HEK293 (cell line): ENCODE measurements around the gene SMIM8.

Source experiments
- CTCF ChIA-PET: fragments of 350-600 bp; formaldehyde crosslinking; extraction: SDS; loops from one replicate; lab custom pipeline; 2021; ENCODE audit warnings: antibody characterized with exemption; lab: Yijun Ruan, JAX
- POLR2A ChIA-PET: fragments of 300-600 bp; formaldehyde crosslinking; extraction: SDS; loops from one replicate; lab custom pipeline; 2020; ENCODE audit warnings: antibody characterized with exemption, inconsistent platforms; lab: Yijun Ruan, JAX
- H3K27ac ChIP-seq: fragments of 200-500 bp; sonication (Bioruptor generic); 2 replicates; pipeline ENCODE4 v1.5.1; 2014; ENCODE audit warnings: low read depth, low read length, control low read depth, inconsistent platforms; ENCODE audit errors: extremely low read depth
- H3K36me3 ChIP-seq, 2 experiments: fragments of 200-500 bp in 1 of 2; sonication (Bioruptor generic) in 1 of 2; 1 replicate in 1 of 2; 2 replicates in 1 of 2; pipeline ENCODE4 v1.5.1; 2014 to 2017; ENCODE audit warnings: inconsistent platforms in 2 of 2, low read length in 2 of 2; ENCODE audit not compliant: control insufficient read depth in 2 of 2, insufficient read depth in 1 of 2
- H3K4me1 ChIP-seq: fragments of 200-500 bp; sonication (Bioruptor generic); 2 replicates; pipeline ENCODE4 v1.5.1; 2014; ENCODE audit warnings: mild to moderate bottlenecking, low read length, inconsistent platforms; ENCODE audit not compliant: control insufficient read depth, insufficient read depth
- H3K4me3 ChIP-seq: 2 replicates; pipeline ENCODE4 v1.5.1; 2011; ENCODE audit warnings: low read depth, mild to moderate bottlenecking, control low read depth, low read length, moderate library complexity
- H3K9me3 ChIP-seq: fragments of 200-500 bp; sonication (Bioruptor generic); 2 replicates; pipeline ENCODE4 v1.5.1; 2014; ENCODE audit warnings: low read depth, low read length, inconsistent platforms; ENCODE audit not compliant: control insufficient read depth, insufficient read depth
- EGR2 ChIP-seq: fragments of 450-650 bp; formaldehyde crosslinking; IDR thresholded peaks from 2 replicates; pipeline ENCODE4 v1.5.1; 2016; ENCODE audit warnings: low read depth, missing biosample characterization, missing genetic modification characterization
- HOXD13 ChIP-seq: sonication (generic); formaldehyde crosslinking; IDR thresholded peaks from 2 replicates; pipeline ENCODE4 v1.8.0; 2022; ENCODE audit warnings: missing genetic modification reagents, borderline replicate concordance
- SP2 ChIP-seq: fragments of 450-650 bp; formaldehyde crosslinking; IDR thresholded peaks from 2 replicates; pipeline ENCODE4 v1.5.1; 2016; ENCODE audit warnings: missing biosample characterization, missing genetic modification characterization
- SP3 ChIP-seq: fragments of 450-650 bp; formaldehyde crosslinking; IDR thresholded peaks from 2 replicates; pipeline ENCODE4 v1.5.1; 2016; ENCODE audit warnings: missing biosample characterization, missing genetic modification characterization
- WT1 ChIP-seq: fragments of 450-650 bp; formaldehyde crosslinking; IDR thresholded peaks from 2 replicates; pipeline ENCODE4 v1.5.1; 2016; ENCODE audit warnings: missing biosample characterization, missing genetic modification characterization
- ZBTB8A ChIP-seq: fragments of 450-650 bp; formaldehyde crosslinking; IDR thresholded peaks from 2 replicates; pipeline ENCODE4 v1.5.1; 2016; ENCODE audit warnings: missing biosample characterization, missing genetic modification characterization
- ZFP41 ChIP-seq: fragments of 450-650 bp; formaldehyde crosslinking; IDR thresholded peaks from 2 replicates; pipeline ENCODE4 v1.5.1; 2016; ENCODE audit warnings: missing biosample characterization, missing genetic modification characterization, borderline replicate concordance
- ZNF132 ChIP-seq: fragments of 450-650 bp; formaldehyde crosslinking; IDR thresholded peaks from 2 replicates; pipeline ENCODE4 v1.5.1; 2017; ENCODE audit warnings: missing biosample characterization, missing genetic modification characterization, borderline replicate concordance
- ZNF19 ChIP-seq: fragments of 450-650 bp; formaldehyde crosslinking; IDR thresholded peaks from 2 replicates; pipeline ENCODE4; 2016; ENCODE audit warnings: missing biosample characterization, missing genetic modification characterization, low read depth
- ZNF214 ChIP-seq: fragments of 450-650 bp; formaldehyde crosslinking; IDR thresholded peaks from 2 replicates; pipeline ENCODE4 v1.5.1; 2017; ENCODE audit warnings: missing biosample characterization, mild to moderate bottlenecking, missing genetic modification characterization, borderline replicate concordance
- ZNF248 ChIP-seq: fragments of 450-650 bp; formaldehyde crosslinking; IDR thresholded peaks from 2 replicates; pipeline ENCODE4 v1.5.1; 2017; ENCODE audit warnings: missing biosample characterization, missing genetic modification characterization
- ZNF433 ChIP-seq: fragments of 450-650 bp; formaldehyde crosslinking; IDR thresholded peaks from 2 replicates; pipeline ENCODE4 v1.5.1; 2016; ENCODE audit warnings: missing biosample characterization, missing genetic modification characterization, low read depth
- ZNF501 ChIP-seq: fragments of 450-650 bp; formaldehyde crosslinking; IDR thresholded peaks from 2 replicates; pipeline ENCODE4 v1.5.1; 2016; ENCODE audit warnings: missing biosample characterization, missing genetic modification characterization
- ZNF585B ChIP-seq: fragments of 450-650 bp; formaldehyde crosslinking; IDR thresholded peaks from 2 replicates; pipeline ENCODE4 v1.5.1; 2016; ENCODE audit warnings: missing biosample characterization, missing genetic modification characterization
- ZNF600 ChIP-seq: fragments of 450-650 bp; formaldehyde crosslinking; IDR thresholded peaks from 2 replicates; pipeline ENCODE4 v1.5.1; 2016; ENCODE audit warnings: missing biosample characterization, missing genetic modification characterization
- ZNF670 ChIP-seq: fragments of 450-650 bp; formaldehyde crosslinking; IDR thresholded peaks from 2 replicates; pipeline ENCODE4 v1.5.1; 2016; ENCODE audit warnings: missing biosample characterization, missing genetic modification characterization, low read depth
- ZNF785 ChIP-seq: fragments of 450-650 bp; formaldehyde crosslinking; IDR thresholded peaks from 2 replicates; pipeline ENCODE4 v1.5.1; 2016; ENCODE audit warnings: missing biosample characterization, missing genetic modification characterization
- ZNF792 ChIP-seq: fragments of 450-650 bp; formaldehyde crosslinking; IDR thresholded peaks from 2 replicates; pipeline ENCODE4 v1.5.1; 2016; ENCODE audit warnings: missing biosample characterization, missing genetic modification characterization
- ZSCAN30 ChIP-seq: fragments of 450-650 bp; IDR thresholded peaks from 2 replicates; pipeline ENCODE4 v1.5.1; 2018; ENCODE audit warnings: missing biosample characterization, mild to moderate bottlenecking, missing genetic modification characterization, moderate library complexity
- ZXDB ChIP-seq: fragments of 450-650 bp; formaldehyde crosslinking; IDR thresholded peaks from 2 replicates; pipeline ENCODE4 v1.5.1; 2016; ENCODE audit warnings: missing biosample characterization, missing genetic modification characterization
- TF ChIP-seq, protein P1 (sequence below): fragments of 450-650 bp; formaldehyde crosslinking; IDR thresholded peaks from 2 replicates; pipeline ENCODE4 v1.5.1; 2016; ENCODE audit warnings: missing biosample characterization, missing genetic modification characterization
- TF ChIP-seq, protein P2 (sequence below): fragments of 450-650 bp; formaldehyde crosslinking; IDR thresholded peaks from 2 replicates; pipeline ENCODE4 v1.5.1; 2017; ENCODE audit warnings: missing biosample characterization, missing genetic modification characterization
- TF ChIP-seq, protein P3 (sequence below): fragments of 450-650 bp; formaldehyde crosslinking; IDR thresholded peaks from 2 replicates; pipeline ENCODE4; 2016; ENCODE audit warnings: missing biosample characterization, missing genetic modification characterization
- TF ChIP-seq, protein P4 (sequence below): fragments of 450-650 bp; formaldehyde crosslinking; IDR thresholded peaks from 2 replicates; pipeline ENCODE4 v1.5.1; 2017; ENCODE audit warnings: missing biosample characterization, missing genetic modification characterization
- TF ChIP-seq, protein P5 (sequence below): fragments of 450-650 bp; formaldehyde crosslinking; IDR thresholded peaks from 2 replicates; pipeline ENCODE4 v1.5.1; 2016; ENCODE audit warnings: missing biosample characterization, missing genetic modification characterization
- TF ChIP-seq, protein P6 (sequence below): fragments of 450-650 bp; formaldehyde crosslinking; IDR thresholded peaks from 2 replicates; pipeline ENCODE4 v1.5.1; 2016; ENCODE audit warnings: missing biosample characterization, missing genetic modification characterization

The SMIM8 gene

DNA sequence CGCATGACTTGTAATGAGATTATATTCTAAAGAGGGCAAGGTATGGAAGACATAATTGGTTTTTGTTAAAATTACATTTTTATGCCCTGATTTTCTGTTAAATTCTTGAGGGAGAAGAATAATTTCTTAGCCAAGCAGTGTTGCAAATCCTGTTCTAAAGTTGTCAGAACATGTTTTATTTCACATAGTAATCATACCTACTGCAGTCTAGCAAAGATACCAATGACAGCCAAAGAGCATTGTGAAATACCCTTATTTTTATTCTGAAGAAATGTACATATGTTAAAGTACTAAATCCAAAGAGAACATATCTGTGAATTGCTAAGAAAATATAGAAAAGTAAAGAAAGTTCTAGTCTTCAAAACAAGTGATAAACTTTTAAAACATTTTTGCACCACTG is 39.6 kb upstream of the SMIM8 start:
- Histone ChIP-seq H3K27ac (no peak overlapping the region), H3K36me3 (no peaks in the 10 kb centered on the region), H3K4me3 (no peak overlapping the region), H3K9me3 (no peaks in the 10 kb centered on the region), H3K4me1 (no peaks in the 10 kb centered on the region)
- ChIA-PET POLR2A (no interaction called here), CTCF (no interaction called here)
- TF ChIP-seq ZNF670 (tag by site-specific recombination) (no peak), HOXD13 (no peak), WT1 (no peak), ZNF785 (tag by site-specific recombination) (no peak), ZNF792 (tag by site-specific recombination) (no peak), ZFP41 (no peak), ZNF433 (tag by site-specific recombination) (no peak), ZXDB (tag by site-specific recombination) (no peak), EGR2 (no peak), ZNF19 (no peak), ZNF600 (tag by site-specific recombination) (no peak), ZNF248 (tag by site-specific recombination) (no peak), SP2 (tag by site-specific recombination) (no peak), ZNF132 (tag by site-specific recombination) (no peak)
- TF ChIP-seq, protein P1, sequence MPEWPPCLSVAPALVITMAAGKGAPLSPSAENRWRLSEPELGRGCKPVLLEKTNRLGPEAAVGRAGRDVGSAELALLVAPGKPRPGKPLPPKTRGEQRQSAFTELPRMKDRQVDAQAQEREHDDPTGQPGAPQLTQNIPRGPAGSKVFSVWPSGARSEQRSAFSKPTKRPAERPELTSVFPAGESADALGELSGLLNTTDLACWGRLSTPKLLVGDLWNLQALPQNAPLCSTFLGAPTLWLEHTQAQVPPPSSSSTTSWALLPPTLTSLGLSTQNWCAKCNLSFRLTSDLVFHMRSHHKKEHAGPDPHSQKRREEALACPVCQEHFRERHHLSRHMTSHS = no peak
- TF ChIP-seq, protein P2, sequence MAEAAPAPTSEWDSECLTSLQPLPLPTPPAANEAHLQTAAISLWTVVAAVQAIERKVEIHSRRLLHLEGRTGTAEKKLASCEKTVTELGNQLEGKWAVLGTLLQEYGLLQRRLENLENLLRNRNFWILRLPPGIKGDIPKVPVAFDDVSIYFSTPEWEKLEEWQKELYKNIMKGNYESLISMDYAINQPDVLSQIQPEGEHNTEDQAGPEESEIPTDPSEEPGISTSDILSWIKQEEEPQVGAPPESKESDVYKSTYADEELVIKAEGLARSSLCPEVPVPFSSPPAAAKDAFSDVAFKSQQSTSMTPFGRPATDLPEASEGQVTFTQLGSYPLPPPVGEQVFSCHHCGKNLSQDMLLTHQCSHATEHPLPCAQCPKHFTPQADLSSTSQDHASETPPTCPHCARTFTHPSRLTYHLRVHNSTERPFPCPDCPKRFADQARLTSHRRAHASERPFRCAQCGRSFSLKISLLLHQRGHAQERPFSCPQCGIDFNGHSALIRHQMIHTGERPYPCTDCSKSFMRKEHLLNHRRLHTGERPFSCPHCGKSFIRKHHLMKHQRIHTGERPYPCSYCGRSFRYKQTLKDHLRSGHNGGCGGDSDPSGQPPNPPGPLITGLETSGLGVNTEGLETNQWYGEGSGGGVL (tag by site-specific recombination) = no peak
- TF ChIP-seq, protein P3, sequence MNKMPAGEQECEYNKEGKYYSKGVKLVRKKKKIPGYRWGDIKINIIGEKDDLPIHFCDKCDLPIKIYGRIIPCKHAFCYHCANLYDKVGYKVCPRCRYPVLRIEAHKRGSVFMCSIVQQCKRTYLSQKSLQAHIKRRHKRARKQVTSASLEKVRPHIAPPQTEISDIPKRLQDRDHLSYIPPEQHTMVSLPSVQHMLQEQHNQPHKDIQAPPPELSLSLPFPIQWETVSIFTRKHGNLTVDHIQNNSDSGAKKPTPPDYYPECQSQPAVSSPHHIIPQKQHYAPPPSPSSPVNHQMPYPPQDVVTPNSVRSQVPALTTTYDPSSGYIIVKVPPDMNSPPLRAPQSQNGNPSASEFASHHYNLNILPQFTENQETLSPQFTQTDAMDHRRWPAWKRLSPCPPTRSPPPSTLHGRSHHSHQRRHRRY (tag by site-specific recombination) = no peak
- TF ChIP-seq, protein P4, sequence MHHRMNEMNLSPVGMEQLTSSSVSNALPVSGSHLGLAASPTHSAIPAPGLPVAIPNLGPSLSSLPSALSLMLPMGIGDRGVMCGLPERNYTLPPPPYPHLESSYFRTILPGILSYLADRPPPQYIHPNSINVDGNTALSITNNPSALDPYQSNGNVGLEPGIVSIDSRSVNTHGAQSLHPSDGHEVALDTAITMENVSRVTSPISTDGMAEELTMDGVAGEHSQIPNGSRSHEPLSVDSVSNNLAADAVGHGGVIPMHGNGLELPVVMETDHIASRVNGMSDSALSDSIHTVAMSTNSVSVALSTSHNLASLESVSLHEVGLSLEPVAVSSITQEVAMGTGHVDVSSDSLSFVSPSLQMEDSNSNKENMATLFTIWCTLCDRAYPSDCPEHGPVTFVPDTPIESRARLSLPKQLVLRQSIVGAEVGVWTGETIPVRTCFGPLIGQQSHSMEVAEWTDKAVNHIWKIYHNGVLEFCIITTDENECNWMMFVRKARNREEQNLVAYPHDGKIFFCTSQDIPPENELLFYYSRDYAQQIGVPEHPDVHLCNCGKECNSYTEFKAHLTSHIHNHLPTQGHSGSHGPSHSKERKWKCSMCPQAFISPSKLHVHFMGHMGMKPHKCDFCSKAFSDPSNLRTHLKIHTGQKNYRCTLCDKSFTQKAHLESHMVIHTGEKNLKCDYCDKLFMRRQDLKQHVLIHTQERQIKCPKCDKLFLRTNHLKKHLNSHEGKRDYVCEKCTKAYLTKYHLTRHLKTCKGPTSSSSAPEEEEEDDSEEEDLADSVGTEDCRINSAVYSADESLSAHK (tag by site-specific recombination) = no peak

DNA sequence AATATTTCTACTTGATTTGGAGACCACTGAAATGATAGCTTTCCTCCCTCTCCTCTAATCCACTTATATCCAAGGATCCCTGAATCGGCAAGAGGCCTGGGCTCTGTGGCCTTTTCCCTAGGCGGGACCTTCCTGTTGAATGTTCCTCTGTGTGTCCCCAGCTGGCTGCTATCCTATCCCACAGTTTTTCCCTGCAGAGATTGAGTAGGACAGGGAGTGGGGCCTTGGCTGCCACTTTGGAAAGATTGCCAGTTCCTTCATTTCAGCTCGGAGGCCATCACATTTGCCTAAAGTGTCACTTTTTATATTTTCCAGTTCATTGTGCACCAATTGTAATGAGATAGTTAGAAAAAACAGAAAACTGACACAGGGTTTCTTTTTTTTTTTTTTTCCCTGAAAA is 38.9 kb upstream of the SMIM8 start:
- no peaks in the 10 kb centered on the region for H3K4me1 ChIP-seq
- H3K27ac ChIP-seq = no peak overlapping the region
- ChIA-PET POLR2A (interaction anchor here (0.6 kb wide), 1 partner anchor 18 kb away, joined by 4 read pairs; no protein-coding TSS in a partner anchor), CTCF (interaction anchor here (0.7 kb wide), 1 partner anchor 405 kb away, joined by 4 read pairs; no protein-coding TSS in a partner anchor)
- H3K9me3 ChIP-seq = no peaks in the 10 kb centered on the region
- no peak overlapping the region for H3K4me3 ChIP-seq
- no peaks in the 10 kb centered on the region for H3K36me3 ChIP-seq
- TF ChIP-seq ZNF585B = no peak
- no peak for TF ChIP-seq ZNF501 (tag by site-specific recombination)
- TF ChIP-seq SP3 (tag by site-specific recombination) = no peak
- TF ChIP-seq, protein P5, sequence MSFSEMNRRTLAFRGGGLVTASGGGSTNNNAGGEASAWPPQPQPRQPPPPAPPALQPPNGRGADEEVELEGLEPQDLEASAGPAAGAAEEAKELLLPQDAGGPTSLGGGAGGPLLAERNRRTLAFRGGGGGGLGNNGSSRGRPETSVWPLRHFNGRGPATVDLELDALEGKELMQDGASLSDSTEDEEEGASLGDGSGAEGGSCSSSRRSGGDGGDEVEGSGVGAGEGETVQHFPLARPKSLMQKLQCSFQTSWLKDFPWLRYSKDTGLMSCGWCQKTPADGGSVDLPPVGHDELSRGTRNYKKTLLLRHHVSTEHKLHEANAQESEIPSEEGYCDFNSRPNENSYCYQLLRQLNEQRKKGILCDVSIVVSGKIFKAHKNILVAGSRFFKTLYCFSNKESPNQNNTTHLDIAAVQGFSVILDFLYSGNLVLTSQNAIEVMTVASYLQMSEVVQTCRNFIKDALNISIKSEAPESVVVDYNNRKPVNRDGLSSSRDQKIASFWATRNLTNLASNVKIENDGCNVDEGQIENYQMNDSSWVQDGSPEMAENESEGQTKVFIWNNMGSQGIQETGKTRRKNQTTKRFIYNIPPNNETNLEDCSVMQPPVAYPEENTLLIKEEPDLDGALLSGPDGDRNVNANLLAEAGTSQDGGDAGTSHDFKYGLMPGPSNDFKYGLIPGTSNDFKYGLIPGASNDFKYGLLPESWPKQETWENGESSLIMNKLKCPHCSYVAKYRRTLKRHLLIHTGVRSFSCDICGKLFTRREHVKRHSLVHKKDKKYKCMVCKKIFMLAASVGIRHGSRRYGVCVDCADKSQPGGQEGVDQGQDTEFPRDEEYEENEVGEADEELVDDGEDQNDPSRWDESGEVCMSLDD (tag by site-specific recombination) = no peak
- TF ChIP-seq ZNF214 (tag by site-specific recombination) = no peak
- TF ChIP-seq ZSCAN30 (tag by site-specific recombination) = no peak
- TF ChIP-seq, protein P6, sequence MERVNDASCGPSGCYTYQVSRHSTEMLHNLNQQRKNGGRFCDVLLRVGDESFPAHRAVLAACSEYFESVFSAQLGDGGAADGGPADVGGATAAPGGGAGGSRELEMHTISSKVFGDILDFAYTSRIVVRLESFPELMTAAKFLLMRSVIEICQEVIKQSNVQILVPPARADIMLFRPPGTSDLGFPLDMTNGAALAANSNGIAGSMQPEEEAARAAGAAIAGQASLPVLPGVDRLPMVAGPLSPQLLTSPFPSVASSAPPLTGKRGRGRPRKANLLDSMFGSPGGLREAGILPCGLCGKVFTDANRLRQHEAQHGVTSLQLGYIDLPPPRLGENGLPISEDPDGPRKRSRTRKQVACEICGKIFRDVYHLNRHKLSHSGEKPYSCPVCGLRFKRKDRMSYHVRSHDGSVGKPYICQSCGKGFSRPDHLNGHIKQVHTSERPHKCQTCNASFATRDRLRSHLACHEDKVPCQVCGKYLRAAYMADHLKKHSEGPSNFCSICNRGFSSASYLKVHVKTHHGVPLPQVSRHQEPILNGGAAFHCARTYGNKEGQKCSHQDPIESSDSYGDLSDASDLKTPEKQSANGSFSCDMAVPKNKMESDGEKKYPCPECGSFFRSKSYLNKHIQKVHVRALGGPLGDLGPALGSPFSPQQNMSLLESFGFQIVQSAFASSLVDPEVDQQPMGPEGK (tag by site-specific recombination) = no peak
- no peak for TF ChIP-seq ZBTB8A
